CD4-positive, alpha-beta T cell treated with Interleukin-12 subunit alpha and Interleukin-12 subunit beta, for 1 hour (primary cell): ENCODE measurements around the gene ARL5A.

Source experiments
- DNase-seq: peaks from one replicate; pipeline ENCODE4 v3.0.0-alpha.2; 2020

The ARL5A gene

DNA sequence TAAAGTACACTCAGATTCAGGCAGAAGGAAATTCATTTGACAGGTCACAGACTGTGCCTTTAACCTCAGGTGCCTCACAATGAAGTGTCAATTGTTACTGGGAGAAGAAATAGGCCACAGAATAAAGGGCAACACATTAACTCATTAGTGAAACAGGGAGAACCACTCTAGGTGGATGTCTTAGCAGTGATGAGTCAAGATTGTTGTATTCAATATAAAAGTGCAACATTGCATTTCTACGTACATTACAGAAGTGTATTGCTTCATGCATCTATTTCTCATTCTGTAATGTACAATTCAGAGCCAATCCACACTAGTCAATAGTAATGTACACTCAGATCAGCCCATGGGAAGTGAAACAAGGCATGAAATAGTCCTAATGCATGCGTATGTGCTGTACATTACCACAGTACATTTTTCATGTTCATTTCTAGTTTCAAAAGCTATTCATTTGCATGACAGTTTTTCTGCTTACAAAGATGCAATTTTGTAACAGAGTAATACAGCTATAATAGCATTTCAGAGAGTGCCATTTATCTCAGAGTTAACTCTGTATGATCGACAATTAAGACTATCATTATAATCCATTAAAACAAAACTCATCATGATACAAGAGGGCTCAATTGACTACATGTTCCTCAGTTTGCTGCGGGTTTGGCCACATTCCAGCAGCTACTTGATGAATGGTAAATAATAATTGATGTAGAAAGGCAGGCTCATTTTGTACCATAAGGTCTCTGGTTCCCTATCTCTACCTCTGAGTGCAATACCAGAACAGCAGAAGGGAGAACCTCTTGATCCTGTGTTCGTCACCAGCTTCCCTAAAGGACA lies 12.2 kb upstream of the ARL5A start:
- DNase-seq, result no peak

DNA sequence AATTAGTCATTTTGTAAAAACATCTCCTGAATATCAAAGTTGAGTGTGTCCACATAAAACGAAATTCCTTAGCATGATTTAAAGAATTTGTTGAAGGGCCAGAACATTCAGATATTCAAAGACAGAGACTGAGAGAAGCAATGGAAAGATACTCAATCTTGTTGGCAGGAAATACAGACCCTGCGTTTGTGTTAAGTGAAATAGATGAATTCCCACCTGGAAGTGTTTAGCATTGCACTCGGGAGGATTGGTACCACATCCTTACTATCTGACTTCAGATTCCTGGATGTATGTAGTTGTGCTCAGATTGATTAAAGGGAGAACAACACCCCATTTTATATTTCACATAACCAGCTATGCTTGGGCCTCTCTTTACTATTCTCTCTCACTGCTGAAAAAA lies 9.7 kb upstream of the ARL5A start:
- DNase-seq, result no peak

DNA sequence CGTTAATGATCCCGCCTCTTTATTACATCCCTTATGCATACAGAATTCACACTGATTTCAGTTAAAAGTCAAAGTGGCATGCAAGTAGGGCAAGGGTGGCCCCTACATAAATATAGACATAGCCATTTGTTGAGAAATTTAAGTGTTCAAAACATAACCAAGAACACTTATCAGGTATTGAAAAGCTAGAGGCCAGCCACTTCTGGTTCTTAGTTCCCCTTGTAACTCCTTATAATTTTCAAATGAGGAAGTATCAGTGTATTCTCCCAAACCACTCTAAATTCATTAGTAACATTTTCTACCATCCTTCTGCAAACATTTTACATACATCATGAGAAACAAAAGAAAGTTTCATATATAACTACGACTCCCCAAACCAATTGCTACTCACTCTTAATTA lies 5.8 kb upstream of the ARL5A start:
- DNase-seq, result no peak

DNA sequence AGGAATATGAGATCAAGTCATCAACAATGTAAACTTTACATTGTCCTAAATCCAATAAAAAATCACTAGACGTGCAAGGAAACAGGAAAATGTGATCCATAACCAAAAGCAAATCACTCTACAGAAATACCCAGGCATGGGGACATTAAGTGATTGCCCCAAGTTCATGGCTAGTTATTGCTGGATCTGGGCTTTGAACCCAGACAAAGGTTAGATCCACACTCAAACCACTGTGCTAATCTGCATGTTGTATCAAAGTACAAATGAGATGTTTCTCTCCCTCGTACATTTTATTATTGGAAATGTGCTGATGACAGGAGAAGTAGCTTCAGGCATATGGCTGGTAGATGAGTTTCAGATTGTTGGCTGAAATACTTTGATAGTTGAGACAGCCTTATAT lies 2.7 kb upstream of the ARL5A start:
- no peak for DNase-seq

DNA sequence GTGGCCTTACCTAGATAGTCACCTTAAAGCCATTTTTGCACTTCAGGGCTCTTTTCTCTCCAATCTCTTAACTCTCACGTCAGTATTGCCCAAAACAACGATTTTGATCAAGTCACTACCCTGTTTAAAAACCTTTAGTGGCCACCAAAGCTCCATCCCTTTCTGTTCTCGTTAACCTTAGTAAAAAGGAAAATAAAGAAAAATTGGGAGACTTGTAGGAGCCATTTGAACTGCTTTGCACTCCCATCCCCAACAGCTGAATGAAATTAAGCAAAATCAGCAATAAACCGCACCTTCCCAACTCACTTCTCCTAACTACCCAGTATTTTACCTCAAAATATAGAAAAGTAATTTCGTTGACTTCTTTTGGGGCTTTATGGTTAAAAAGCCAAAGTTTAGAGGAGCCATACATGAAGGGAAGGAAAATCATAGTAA lies 686 bp upstream of the ARL5A start:
- no peak for DNase-seq

DNA sequence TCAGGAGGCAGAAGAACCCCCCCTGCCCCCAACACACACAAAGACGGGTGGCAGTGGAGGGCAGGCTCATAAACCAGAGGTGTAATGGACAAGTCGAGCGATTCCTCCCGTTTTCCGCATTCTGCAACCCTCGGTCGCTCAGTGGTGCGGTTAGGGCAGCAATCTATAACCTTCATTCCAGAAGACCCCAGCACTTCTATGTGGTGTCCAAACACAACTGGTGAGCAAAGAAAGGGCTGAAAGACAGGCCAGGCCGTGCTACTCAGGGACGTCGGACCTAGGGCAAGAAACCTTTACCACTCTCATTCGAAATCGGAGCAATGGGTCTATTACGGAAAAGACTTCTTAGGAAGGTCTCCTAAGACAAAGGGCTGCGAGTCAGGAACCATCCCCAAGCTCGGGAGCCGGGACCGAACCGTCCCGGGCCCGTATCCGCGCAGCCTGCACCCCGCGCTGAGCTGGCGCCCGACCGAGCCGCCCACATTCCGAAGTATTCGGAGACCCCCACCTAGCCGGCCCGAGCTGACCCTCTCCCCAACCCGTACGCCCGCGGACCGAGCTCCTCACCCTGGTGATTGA lies 568 bp downstream of the ARL5A start:
- DNase-seq, result peak; percentile 19

DNA sequence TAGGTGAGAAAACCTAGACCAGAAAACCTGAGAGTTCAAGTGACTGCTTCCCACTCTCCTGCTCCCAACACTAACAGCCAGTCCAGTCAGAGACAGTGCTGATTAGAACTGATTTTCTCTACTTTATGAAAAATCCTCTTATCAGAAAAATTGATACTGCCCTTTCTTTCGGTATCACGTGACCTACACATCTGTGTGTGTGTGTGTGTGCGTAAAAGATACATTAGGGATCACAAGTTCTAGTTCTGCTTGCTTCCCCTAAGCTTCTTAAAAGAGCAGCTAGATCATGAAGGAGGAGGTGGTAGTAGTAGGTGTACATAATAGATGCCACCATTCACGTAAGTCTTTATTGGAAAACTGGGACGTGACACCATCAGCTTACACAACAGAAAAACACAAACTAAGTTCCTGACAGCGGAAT lies 1.5 kb downstream of the ARL5A start:
- peak; percentile 25 for DNase-seq

DNA sequence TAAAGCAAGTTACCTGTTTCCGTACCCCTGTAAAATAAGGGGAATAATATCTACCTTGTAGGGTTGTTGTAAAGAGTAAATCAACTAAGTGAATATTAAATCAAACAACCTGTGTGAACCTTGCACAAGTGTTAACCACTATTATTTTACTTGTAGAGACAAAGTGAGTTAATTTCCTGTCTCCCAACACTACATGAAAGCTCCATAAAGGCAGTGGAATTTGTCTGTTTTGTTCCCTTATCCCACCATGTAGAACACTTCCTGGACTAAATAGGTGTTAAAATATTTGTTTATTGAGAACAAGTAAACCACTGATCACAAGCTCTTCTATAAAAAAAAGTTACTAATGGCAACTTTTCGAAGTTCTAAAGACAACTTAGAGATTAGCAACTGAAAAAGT lies 3.3 kb downstream of the ARL5A start:
- no peak for DNase-seq

DNA sequence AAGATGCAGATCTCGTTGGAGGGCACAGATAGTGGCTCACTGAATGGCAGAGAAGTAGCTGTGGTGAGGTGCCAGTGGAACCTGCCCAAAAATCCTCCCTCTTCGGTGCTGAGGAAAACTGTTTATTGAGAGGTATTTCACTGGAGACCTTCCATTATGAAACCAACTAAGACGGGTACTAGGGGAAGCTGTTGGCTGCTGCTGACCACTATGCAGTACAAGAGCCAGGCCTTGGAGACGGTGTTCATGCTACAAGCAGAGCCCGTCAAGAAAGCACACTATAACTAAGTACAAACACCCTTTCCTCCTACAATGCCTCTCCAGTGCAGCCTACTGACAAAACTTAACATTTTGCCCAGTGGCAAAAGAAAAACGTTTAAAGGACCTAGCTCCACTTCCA lies 4.6 kb downstream of the ARL5A start:
- DNase-seq, result no peak

DNA sequence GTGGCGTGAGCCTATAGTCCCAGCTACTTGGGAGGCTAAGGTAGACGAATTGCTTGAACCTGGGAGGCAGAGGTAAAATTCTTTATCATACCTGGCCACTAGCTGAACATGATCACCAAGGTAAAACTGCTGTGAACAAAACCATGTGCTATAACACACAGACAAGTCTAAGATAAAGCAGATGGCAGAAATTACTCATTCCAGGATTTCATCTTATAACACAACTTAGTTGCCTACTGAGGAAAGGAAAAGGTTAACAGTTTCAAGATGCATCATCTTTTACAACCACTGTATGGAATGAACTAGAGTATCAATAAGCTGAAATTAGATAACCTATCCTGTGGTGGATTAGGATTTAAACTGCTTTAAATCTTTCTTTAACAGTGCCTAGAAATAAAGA lies 8.3 kb downstream of the ARL5A start:
- DNase-seq, result no peak

DNA sequence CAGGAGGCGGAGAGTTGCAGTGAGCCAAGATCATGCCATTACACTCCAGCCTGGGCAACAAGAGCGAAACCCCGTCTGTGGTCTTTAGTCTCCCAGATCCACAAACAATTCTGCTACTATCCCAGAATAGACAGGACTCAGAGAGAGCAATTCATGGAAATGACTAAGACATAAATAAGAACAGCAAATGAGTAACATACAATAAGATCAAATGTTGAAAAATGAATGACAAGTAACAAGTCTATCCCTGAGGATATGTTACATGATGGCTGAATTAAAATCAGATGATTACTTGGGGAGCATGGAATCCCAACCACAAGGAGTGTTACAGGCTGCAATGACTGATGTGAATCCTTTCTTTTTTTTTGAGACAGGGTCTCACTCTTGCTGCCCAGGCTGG lies 10.3 kb downstream of the ARL5A start:
- DNase-seq, result no peak

DNA sequence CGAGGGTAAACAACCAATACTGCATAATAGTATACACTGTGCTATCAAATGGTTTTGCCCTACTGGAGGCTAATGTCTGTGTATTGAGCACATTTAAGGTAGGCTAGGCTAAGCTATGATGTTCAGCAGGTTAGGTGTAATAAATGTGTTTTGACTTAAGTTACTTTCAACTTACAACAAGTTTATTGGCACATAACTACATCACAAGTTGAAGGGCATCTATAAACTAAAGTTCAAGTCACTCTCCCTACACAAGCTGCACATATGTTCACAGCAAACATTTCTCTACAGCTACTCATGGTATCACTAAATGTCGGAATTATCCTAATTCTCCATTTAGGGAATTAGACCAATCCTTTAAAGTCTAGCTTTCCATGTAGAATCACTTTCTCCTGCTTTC lies 11.4 kb downstream of the ARL5A start:
- DNase-seq, result no peak

DNA sequence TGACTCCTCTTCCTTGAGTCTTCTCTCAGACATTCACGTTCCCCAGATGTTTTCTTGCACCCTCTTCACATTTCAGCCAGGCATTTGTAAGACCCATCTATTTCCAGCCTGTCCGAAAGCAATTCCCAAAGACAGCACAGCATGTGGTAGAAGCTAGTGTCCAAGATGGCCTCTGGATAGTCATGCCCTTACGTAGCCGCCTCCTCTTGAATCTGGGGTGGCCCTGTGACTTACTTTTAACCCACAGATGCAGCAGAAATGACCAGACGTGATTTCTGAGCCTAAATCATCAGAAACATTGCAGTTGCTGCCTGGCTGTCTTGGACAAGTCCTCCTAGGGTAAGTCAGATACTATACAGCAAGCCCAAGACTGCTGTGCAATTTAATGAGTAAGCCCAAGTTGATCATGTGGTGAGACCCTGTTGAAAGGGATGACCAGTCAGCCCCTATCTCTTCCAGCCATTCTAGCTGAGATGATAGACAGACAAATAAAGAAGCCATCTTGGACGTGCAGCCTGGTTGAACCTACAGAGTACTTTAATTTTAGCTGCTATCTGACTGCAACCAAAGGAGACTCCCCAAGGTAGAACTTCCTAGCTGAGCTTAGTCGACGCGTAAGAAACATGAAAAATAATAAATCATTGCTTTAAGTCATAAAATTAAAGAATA lies 12.3 kb downstream of the ARL5A start:
- DNase-seq, result no peak

DNA sequence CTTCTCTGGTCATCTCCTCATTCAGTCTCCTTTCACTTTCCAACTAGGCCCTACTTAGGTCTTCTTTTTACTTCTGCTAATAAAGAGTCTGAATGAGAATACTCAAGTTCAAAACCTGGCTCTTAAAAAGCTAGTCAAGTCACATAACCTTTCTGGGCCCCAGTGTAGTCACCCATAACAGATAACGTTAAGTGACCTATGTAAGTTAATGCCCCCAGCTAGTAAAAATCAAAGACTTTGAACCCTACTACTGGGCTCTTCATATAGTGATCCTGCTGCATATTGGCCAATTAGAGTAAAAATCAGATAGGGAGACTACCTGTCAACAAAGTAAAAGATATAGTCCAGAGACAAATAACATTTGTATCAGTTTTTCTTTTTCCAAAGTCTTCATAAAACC lies 17.7 kb downstream of the ARL5A start:
- no peak for DNase-seq

DNA sequence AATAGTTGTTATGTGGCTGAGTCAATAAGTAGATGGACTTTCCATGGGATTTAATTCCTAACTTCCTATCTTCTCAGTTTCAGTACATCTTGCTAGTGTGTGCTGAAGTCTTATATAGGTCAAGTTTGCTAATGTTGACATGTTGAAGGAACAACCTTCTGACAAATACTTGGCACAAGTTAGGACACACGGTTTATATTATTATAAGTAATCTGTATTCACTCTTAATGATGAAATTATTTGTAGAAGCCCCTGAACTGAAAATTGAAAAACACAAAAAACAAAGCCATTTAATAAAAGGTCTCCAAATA lies 19.2 kb downstream of the ARL5A start:
- no peak for DNase-seq

DNA sequence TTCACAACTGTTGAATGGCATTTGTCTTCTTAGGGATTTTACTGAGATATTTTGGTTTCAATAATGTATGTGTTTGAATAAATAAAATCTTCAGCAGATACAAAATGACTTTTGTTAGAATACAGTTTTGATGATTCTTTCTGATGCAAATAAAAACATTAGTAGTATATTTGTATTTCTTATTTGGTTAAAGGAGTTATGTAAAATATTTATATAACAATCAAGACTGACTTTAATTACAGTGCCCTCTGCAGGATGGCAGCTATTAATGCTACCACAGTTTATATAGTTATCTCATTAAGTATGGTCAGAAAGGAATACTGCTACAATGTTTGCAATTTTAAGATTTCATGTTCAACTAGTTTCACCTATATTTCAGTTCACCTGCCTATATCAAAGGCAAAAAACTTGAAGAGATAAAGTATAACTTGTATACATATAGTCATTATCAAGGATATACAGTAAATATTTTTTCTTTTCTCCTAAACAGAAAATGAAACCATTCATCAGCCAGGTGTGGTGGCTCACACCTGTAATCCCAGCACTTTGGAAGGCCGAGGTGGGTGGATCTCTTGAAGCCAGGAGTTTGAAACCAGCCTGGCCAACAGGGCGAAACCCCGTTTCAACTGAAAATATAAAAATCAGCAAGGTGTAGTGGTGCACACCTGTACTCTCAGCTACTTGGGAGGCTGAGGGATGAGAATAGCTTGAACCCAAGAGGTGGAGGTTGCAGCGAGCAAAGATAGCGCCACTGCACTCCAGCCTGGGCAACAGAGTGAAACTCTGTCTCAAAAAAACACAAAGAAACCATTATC lies 19.8 kb downstream of the ARL5A start:
- peak; percentile 52 for DNase-seq

DNA sequence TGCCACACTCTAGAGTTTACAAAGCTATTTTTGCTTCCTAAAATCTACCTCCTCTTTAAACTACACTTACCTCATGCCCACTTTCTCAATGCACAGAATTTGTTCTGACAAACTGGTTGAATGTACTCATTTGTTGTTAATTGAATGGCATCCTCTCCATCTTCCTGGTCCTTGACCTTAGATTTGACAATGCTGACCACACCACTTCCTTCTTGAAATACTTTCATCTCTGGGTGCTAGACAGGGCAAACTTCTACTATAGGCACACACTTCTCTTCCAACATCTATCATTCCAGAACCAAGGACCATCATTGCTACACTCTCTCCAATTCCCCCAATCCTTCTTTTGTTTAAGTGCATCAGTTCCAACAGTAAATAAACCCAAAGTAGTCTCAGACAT lies 22.3 kb downstream of the ARL5A start:
- no peak for DNase-seq

DNA sequence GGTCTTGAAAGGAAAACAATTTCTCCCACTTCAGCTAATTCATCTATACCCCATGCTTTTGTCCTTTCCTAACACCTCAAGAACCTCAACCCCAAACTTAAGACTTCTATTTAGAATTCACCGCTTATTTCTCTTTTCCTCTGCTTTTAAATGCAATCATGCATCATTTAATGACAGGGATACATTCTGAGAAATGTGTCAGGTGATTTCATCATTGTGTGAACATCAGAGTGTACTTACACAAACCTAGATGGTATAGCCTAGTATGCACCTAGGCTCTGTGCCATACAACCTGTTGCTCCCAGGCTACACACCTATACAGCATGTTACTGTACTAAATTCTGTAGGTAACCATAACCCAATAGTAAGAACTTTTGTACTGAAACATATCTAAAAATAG lies 22.9 kb downstream of the ARL5A start:
- DNase-seq, result no peak

DNA sequence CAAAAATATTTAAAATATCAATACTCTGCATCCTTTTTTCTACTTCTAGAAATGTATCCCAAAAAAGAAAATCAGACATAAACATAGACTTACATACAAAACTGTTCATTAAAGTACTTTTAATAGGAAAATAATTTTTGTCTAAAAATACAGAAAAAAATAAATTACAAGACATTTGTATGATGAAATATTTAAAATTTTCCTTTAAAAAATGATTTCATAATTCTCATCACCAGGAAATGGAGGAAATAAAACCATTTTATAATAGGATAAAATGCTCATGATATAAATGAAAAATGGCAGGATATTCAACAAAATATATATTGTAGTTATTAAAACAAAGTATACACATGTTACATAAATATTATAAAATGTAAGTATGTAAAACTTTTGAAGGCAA lies 24.4 kb downstream of the ARL5A start:
- DNase-seq, result no peak

DNA sequence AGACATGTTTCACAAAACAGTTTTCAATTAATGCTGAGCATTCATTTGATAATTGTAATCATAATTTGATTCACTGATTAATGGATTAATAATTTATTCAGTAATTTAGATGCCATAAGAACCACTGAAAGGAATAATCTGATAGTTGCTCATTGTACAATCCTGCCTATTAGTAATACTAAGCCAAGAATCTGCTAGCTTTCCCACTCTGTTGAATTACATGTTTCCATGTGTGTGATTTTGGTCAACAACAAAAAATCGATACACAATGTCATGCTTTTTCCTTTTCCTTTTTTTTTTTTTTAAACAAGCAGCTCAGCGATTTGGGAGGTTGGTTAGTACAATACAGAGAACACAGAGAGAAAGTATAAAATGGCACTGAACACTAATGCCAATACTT lies 25.9 kb downstream of the ARL5A start:
- no peak for DNase-seq

DNA sequence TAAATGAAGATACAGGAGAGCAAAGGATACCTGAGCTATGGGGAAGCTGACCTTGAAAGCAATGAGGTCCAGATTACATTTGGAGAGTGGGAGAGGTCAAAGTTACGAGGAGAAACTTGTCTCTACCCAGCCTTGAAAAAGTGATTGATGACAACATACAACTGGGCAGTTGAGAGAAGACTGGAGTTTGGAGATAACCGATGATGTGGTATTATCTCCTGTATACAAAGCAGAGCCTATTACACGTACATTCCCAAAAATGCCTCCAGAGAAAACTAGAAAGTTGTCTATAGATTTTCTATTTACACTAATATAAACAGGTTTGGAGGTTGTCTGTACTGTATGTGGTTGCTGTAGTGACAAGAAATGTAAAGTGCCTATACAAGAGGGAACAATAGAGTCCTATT lies 28.3 kb downstream of the ARL5A start:
- no peak for DNase-seq

DNA sequence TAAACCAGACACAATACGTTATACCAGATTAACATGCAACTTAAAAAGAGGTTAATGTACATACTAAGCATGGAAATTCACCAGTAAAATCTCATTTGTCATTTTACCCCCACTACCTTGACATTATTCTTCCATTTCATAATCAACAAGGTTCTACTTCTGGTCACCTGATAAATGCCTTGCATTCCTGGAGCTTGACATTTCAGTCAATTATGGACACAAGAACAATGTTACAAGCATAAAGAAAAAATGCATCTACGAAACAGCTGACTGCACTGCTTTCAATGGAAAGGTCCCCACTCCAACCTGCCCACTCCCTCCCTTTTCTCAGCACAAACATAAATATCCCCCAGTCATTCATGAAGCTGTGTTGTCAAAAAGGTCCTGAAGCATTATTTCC lies 31.4 kb downstream of the ARL5A start:
- no peak for DNase-seq

DNA sequence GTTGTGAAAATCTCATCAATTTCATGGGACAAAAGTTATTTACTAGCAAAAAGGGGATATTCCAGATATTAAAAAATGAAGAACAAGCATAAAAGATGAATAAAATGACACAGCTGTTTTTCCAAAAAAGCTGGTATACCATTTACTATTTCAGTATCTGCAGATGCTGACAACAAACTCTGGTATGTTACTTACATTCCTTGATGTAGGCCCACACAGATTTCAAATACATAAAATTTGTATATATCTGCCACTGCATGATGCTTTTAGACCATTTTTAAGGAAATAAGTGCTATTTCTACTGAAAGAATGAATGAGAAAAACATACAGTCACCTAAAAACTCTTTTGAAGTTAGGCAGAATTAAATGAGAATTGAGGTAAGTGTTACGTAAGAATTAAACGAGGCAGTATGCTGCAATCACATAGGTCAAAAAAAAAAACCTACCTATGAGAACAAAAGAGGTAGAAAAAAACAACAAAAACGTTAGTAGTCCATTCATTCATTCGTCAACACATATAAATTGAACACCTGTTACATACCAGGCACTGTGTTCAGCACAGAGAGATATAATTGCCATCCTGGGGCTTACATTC lies 32.5 kb downstream of the ARL5A start:
- no peak for DNase-seq
